ENCODE results near the gene FKBP15.

- TF ChIP-seq CTCF (IDR thresholded peaks at IDR 0.05; ENCODE audit: poor library complexity, severe bottlenecking) (no peak), REST (IDR thresholded peaks at IDR 0.05; ENCODE audit: borderline replicate concordance) (no peak)
Observed at GRCh38 chr9:113219186-113219936, 1.7 kb downstream of the FKBP15 start.
